Measurements from ENCODE around the gene JAK1. TPM values are rescaled to one million over a fixed set of nuclear protein-coding genes. Genes with fewer than 3 reads are reported as not detected.
A peak's percentile ranks its signal among the peaks of the same experiment; 100 is the strongest.

Gene JAK1
- total and polyA plus RNA-seq, 9 of the 15 experiments (the other 6 are each of a cell fraction or from before 2014, with no cell fraction given), result 9.7 to 44.1 (median 42.5) TPM

- TF ChIP-seq TBL1XR1 (IDR thresholded peaks at IDR 0.05; ENCODE audit: low read length in 2 of 2) (peak in 1 of 2 experiments; percentile 81; a peak in 2 of 4 replicates), DPF2 (IDR thresholded peaks at IDR 0.05) (peak; percentile 99), ILK (tag; IDR thresholded peaks at IDR 0.05; ENCODE audit: borderline replicate concordance, low read depth) (no peak), ZNF717 (CRISPR knock-in tag; IDR thresholded peaks at IDR 0.05) (no peak), MYNN (IDR thresholded peaks at IDR 0.05) (peak; percentile 91), MYNN (CRISPR knock-in tag; IDR thresholded peaks at IDR 0.05) (no peak), SIRT6 (IDR thresholded peaks at IDR 0.05; ENCODE audit: low read depth, low read length) (no peak), TCF7L2 (IDR thresholded peaks at IDR 0.05; ENCODE audit: low read depth, low read length) (no peak), ZFP1 (CRISPR knock-in tag; IDR thresholded peaks at IDR 0.05) (no peak), RFX7 (CRISPR knock-in tag; IDR thresholded peaks at IDR 0.05) (no peak), HDAC1 (IDR thresholded peaks at IDR 0.05) (peak; percentile 79 to 91), E2F3 (CRISPR knock-in tag; IDR thresholded peaks at IDR 0.05) (no peak), SMAD4 (CRISPR knock-in tag; conservative IDR thresholded peaks at IDR 0.05) (peak; percentile 92), HDGF (IDR thresholded peaks at IDR 0.05) (no peak), ZNF449 (CRISPR knock-in tag; IDR thresholded peaks at IDR 0.05) (no peak), NFXL1 (CRISPR knock-in tag; IDR thresholded peaks at IDR 0.05) (no peak), E2F6 (IDR thresholded peaks at IDR 0.05; ENCODE audit: borderline replicate concordance in 1 of 2, extremely low read depth in 1 of 2, insufficient read depth in 1 of 2, insufficient read length in 1 of 2, low read depth in 1 of 2, low read length in 1 of 2, poor library complexity in 1 of 2, severe bottlenecking in 1 of 2) (peak; percentile 32 to 48), ZNF57 (CRISPR knock-in tag; IDR thresholded peaks at IDR 0.05) (no peak), MYC (IDR thresholded peaks at IDR 0.05; ENCODE audit: low read depth, low read length) (peak; percentile 79; the same call in 1 of the 2 replicates), MYC (CRISPR knock-in tag; IDR thresholded peaks at IDR 0.05; ENCODE audit: borderline replicate concordance, low read depth) (no peak), SMAD3 (CRISPR knock-in tag; conservative IDR thresholded peaks at IDR 0.05) (no peak), STAG1 (CRISPR knock-in tag; IDR thresholded peaks at IDR 0.05; ENCODE audit: borderline replicate concordance) (no peak)
- TF ChIP-seq, protein P1, sequence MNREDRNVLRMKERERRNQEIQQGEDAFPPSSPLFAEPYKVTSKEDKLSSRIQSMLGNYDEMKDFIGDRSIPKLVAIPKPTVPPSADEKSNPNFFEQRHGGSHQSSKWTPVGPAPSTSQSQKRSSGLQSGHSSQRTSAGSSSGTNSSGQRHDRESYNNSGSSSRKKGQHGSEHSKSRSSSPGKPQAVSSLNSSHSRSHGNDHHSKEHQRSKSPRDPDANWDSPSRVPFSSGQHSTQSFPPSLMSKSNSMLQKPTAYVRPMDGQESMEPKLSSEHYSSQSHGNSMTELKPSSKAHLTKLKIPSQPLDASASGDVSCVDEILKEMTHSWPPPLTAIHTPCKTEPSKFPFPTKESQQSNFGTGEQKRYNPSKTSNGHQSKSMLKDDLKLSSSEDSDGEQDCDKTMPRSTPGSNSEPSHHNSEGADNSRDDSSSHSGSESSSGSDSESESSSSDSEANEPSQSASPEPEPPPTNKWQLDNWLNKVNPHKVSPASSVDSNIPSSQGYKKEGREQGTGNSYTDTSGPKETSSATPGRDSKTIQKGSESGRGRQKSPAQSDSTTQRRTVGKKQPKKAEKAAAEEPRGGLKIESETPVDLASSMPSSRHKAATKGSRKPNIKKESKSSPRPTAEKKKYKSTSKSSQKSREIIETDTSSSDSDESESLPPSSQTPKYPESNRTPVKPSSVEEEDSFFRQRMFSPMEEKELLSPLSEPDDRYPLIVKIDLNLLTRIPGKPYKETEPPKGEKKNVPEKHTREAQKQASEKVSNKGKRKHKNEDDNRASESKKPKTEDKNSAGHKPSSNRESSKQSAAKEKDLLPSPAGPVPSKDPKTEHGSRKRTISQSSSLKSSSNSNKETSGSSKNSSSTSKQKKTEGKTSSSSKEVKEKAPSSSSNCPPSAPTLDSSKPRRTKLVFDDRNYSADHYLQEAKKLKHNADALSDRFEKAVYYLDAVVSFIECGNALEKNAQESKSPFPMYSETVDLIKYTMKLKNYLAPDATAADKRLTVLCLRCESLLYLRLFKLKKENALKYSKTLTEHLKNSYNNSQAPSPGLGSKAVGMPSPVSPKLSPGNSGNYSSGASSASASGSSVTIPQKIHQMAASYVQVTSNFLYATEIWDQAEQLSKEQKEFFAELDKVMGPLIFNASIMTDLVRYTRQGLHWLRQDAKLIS (CRISPR knock-in tag; IDR thresholded peaks at IDR 0.05), result peak; percentile 80
These were observed 102.1 kb downstream of the JAK1 start (continued) for GRCh38 chr1:64864018-64864940.

All from K562 (cell line).